Left hindlimb (tissue), 1 donor: ENCODE data around the gene MINDY4.

ENCODE experiments used
- DNase-seq: peaks from one replicate; pipeline ENCODE4 v3.0.0-alpha.2; 2018

MINDY4 gene

GRCh38 chr7:30743371-30744074, 27.7 kb upstream of the MINDY4 start:
- no peak for DNase-seq

GRCh38 chr7:30744075-30744417, 27.2 kb upstream of the MINDY4 start:
- no peak for DNase-seq

- DNase-seq = no peak
These were observed 25.8 kb upstream of the MINDY4 start for GRCh38 chr7:30745261-30745941.

GRCh38 chr7:30750010-30750409, 21.2 kb upstream of the MINDY4 start:
- DNase-seq = no peak

- peak; percentile 92 for DNase-seq
These were observed 20.2 kb upstream of the MINDY4 start for GRCh38 chr7:30750683-30751650.

GRCh38 chr7:30751696-30752273, 19.4 kb upstream of the MINDY4 start, which contains the start of gene INMT:
INMT (plus strand) TSS chr7:30752135; CDS start chr7:30752151, 16 bp downstream.
- no peak for DNase-seq

GRCh38 chr7:30752484-30752883, 18.7 kb upstream of the MINDY4 start:
- DNase-seq = no peak

GRCh38 chr7:30752979-30753378, 18.2 kb upstream of the MINDY4 start:
- DNase-seq = peak; percentile 93

GRCh38 chr7:30754315-30754877, 16.8 kb upstream of the MINDY4 start:
- no peak for DNase-seq

- DNase-seq = no peak
These were observed 15.6 kb upstream of the MINDY4 start for GRCh38 chr7:30755384-30756154.

GRCh38 chr7:30757342-30757692, 13.9 kb upstream of the MINDY4 start:
- no peak for DNase-seq

GRCh38 chr7:30760514-30761213, 10.6 kb upstream of the MINDY4 start:
- no peak for DNase-seq

- no peak for DNase-seq
These were observed 9.7 kb upstream of the MINDY4 start for GRCh38 chr7:30761214-30762156.

- peak; percentile 79 for DNase-seq
These were observed 6.9 kb upstream of the MINDY4 start for GRCh38 chr7:30764030-30764975.

GRCh38 chr7:30765408-30765807, 5.8 kb upstream of the MINDY4 start:
- no peak for DNase-seq

- DNase-seq = no peak
These were observed 408 bp upstream of the MINDY4 start for GRCh38 chr7:30770845-30771173.

- peak; percentile 60 for DNase-seq
These were observed 736 bp downstream of the MINDY4 start for GRCh38 chr7:30771880-30772425.

GRCh38 chr7:30772984-30773383, 1.8 kb downstream of the MINDY4 start:
- DNase-seq = no peak

GRCh38 chr7:30775992-30776391, 4.8 kb downstream of the MINDY4 start:
- no peak for DNase-seq
